ENCODE measurements around the gene AHRR. TPM values are rescaled to one million over a fixed set of nuclear protein-coding genes. Genes with fewer than 3 reads are reported as not detected.

The AHRR gene
- total and polyA plus RNA-seq, 2 donors from 2014 or later: 0.71 to 1.7 TPM

DNA sequence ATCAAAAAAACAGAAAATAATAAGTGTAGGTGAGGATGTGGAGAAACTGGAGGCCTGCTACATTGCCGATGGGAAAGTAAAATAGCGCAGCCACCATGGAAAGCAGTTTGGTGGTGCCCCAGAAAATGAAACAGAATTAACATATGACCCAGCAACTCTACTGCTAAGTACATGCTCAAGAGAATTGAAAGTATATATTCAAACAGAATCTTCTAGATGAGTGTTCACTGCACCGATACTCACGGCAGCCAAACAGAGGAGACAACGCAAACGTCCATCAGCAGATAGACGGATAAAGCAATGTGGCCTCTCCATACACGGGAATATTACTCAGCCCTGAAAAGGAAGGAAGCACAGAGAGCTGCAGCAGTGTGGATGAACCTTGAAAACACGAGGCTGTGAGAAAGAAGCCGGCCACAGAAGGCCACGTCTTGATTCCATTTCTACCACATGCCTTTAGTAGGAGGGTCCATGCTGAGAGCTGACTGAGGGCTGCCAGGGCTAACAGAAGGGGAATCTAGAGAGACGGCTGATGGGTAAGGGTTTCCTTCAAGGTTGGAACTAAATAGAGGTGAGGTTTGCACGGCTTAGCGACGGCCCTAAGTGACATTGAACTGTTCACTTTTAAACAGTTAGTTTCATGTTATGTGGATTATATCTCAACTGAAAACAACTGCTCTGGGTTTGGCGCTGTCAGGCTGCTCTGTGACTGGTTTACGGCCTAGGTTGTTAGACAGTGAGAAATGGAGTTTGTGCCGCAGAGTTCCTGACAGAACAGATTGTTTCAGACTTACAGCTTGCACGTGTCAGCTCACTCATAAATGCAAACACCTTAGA is 29.8 kb downstream of the AHRR start:
- no peak overlapping the region for H3K4me3 ChIP-seq (ENCODE audit: low read length in 3 of 3)
- H3K27me3 ChIP-seq (ENCODE audit: control insufficient read depth, insufficient read depth, low read length): no peaks in the 10 kb centered on the region
- H3K9ac ChIP-seq (ENCODE audit: low read length in 3 of 3): no peak overlapping the region
- DNase-seq: peak in 2 of 5 donors; percentile 29 to 65
- FAIRE-seq: no peak
- no peak overlapping the region for H3K27ac ChIP-seq (ENCODE audit: low read depth in 2 of 2, low read length in 2 of 2)
- H3K36me3 ChIP-seq (ENCODE audit: control insufficient read depth in 2 of 3, insufficient read depth in 3 of 3, low read length in 3 of 3): no peaks in the 10 kb centered on the region
- TF ChIP-seq, protein P1, sequence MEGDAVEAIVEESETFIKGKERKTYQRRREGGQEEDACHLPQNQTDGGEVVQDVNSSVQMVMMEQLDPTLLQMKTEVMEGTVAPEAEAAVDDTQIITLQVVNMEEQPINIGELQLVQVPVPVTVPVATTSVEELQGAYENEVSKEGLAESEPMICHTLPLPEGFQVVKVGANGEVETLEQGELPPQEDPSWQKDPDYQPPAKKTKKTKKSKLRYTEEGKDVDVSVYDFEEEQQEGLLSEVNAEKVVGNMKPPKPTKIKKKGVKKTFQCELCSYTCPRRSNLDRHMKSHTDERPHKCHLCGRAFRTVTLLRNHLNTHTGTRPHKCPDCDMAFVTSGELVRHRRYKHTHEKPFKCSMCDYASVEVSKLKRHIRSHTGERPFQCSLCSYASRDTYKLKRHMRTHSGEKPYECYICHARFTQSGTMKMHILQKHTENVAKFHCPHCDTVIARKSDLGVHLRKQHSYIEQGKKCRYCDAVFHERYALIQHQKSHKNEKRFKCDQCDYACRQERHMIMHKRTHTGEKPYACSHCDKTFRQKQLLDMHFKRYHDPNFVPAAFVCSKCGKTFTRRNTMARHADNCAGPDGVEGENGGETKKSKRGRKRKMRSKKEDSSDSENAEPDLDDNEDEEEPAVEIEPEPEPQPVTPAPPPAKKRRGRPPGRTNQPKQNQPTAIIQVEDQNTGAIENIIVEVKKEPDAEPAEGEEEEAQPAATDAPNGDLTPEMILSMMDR (IDR thresholded peaks at IDR 0.05; ENCODE audit: borderline replicate concordance, extremely low read depth, insufficient read depth): no peak
- H3K4me1 ChIP-seq (ENCODE audit: control insufficient read depth in 2 of 3, insufficient read depth in 2 of 3, low read depth in 1 of 3, low read length in 3 of 3): no peaks in the 10 kb centered on the region
- H3K9me3 ChIP-seq (ENCODE audit: control insufficient read depth in 2 of 3, insufficient read depth in 1 of 3, low read length in 3 of 3): no peaks in the 10 kb centered on the region
- intact Hi-C loops (cut with DNase I): no loop called here

DNA sequence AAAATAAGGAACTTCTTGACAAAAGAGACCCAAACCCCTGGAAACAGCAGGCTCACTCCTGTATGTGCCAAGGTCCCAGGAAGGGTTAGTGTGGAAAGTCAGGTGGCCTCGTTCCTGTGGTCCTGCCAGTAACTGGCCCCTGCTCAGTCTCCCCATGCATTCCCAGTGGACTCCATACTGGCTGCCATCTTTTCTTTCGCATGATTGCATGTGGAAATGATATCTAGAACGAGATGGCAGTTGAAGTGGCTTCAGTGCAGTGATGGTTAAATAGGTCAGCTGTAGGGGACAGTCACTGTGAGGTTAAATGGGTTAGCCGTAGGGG is 30.4 kb downstream of the AHRR start:
- H3K27ac ChIP-seq (ENCODE audit: low read depth in 2 of 2, low read length in 2 of 2): no peak overlapping the region
- H3K27me3 ChIP-seq (ENCODE audit: control insufficient read depth, insufficient read depth, low read length): no peaks in the 10 kb centered on the region
- DNase-seq (no peak), FAIRE-seq (no peak)
- TF ChIP-seq, protein P1 (IDR thresholded peaks at IDR 0.05; ENCODE audit: borderline replicate concordance, extremely low read depth, insufficient read depth): no peak
- no peaks in the 10 kb centered on the region for H3K4me1 ChIP-seq (ENCODE audit: control insufficient read depth in 2 of 3, insufficient read depth in 2 of 3, low read depth in 1 of 3, low read length in 3 of 3)
- no peak overlapping the region for H3K4me3 ChIP-seq (ENCODE audit: low read length in 3 of 3)
- intact Hi-C loops (cut with DNase I): no loop called here
- no peaks in the 10 kb centered on the region for H3K36me3 ChIP-seq (ENCODE audit: control insufficient read depth in 2 of 3, insufficient read depth in 3 of 3, low read length in 3 of 3)
- no peaks in the 10 kb centered on the region for H3K9me3 ChIP-seq (ENCODE audit: control insufficient read depth in 2 of 3, insufficient read depth in 1 of 3, low read length in 3 of 3)
- H3K9ac ChIP-seq (ENCODE audit: low read length in 3 of 3): no peak overlapping the region

DNA sequence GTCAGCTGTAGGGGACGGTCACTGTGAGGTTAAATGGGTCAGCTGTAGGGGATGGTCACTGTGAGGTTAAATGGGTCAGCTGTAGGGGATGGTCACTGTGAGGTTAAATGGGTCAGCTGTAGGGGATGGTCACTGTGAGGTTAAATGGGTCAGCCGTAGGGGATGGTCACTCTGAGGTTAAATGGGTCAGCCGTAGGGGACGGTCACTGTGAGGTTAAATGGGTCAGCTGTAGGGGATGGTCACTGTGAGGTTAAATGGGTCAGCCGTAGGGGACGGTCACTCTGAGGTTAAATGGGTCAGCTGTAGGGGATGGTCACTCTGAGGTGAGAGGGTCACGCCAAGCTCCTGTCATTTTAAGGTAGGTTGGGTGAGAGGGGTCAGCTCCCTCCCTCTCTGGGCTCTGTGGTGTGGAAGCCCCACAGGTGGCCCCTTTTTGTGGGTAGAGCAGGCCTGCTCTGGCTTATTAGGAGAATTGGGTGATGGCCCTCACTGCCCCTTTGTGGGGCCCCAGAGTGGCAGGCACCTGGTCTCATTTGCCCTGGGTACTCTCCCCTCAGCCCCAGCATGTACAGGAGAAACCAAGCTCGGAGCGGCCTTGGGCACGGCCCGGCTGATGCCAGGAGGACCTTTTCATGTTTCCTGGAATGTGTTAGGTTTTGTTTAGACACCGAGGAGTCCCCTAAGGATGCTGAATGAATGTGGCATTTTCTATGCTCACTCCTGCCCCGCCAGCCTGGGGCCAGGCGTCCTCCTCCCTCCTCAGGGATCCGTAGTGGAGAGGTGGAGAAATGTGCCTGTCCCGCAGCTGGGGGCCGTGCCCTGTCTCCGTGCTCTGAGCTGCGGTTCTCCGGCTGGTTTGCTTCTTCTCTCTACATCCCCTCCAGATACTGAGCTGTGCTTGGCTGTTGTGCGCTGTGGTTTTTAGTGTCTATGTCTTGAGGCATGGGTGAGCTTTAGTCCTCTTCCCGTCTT is 31.4 kb downstream of the AHRR start:
- Histone ChIP-seq H3K36me3 (ENCODE audit: control insufficient read depth in 2 of 3, insufficient read depth in 3 of 3, low read length in 3 of 3) (no peaks in the 10 kb centered on the region), H3K27ac (ENCODE audit: low read depth in 2 of 2, low read length in 2 of 2) (no peak overlapping the region), H3K4me3 (ENCODE audit: low read length in 3 of 3) (no peak overlapping the region), H3K9ac (ENCODE audit: low read length in 3 of 3) (no peak overlapping the region), H3K9me3 (ENCODE audit: control insufficient read depth in 2 of 3, insufficient read depth in 1 of 3, low read length in 3 of 3) (no peaks in the 10 kb centered on the region), H3K4me1 (ENCODE audit: control insufficient read depth in 2 of 3, insufficient read depth in 2 of 3, low read depth in 1 of 3, low read length in 3 of 3) (no peaks in the 10 kb centered on the region), H3K27me3 (ENCODE audit: control insufficient read depth, insufficient read depth, low read length) (no peaks in the 10 kb centered on the region)
- FAIRE-seq (no peak), DNase-seq (no peak)
- TF ChIP-seq, protein P1 (IDR thresholded peaks at IDR 0.05; ENCODE audit: borderline replicate concordance, extremely low read depth, insufficient read depth): no peak
- intact Hi-C loops (cut with DNase I): no loop called here
